Dedifferentiated amniotic fluid mesenchymal stem cell (primary cell): Measurements from ENCODE around the gene ADK.

ENCODE experiments used
- DNase-seq: peaks from one replicate; pipeline ENCODE4 v3.0.0-alpha.2; 2016; ENCODE audit errors: extremely low spot score

ADK gene

GRCh38 chr10:74234569-74234968 is 83.5 kb downstream of the ADK start:
- no peak for DNase-seq

GRCh38 chr10:74238031-74238431 is 87.0 kb downstream of the ADK start:
- no peak for DNase-seq

- no peak for DNase-seq
Observed at GRCh38 chr10:74238516-74238915, 87.5 kb downstream of the ADK start.

GRCh38 chr10:74243067-74243466 is 92.0 kb downstream of the ADK start:
- no peak for DNase-seq

GRCh38 chr10:74244097-74244685 is 93.2 kb downstream of the ADK start:
- peak; percentile 65 for DNase-seq

- no peak for DNase-seq
Observed at GRCh38 chr10:74244807-74245206, 93.8 kb downstream of the ADK start.

GRCh38 chr10:74246495-74246894 is 95.5 kb downstream of the ADK start:
- DNase-seq = no peak

- no peak for DNase-seq
Observed at GRCh38 chr10:74249865-74250264, 98.8 kb downstream of the ADK start.

GRCh38 chr10:74255214-74255613 is 104.2 kb downstream of the ADK start:
- no peak for DNase-seq

- no peak for DNase-seq
Observed at GRCh38 chr10:74255888-74256357, 104.9 kb downstream of the ADK start.

GRCh38 chr10:74262856-74263255 is 111.8 kb downstream of the ADK start:
- no peak for DNase-seq

- DNase-seq = no peak
Observed at GRCh38 chr10:74263996-74264395, 113.0 kb downstream of the ADK start.

- no peak for DNase-seq
Observed at GRCh38 chr10:74272288-74272687, 121.3 kb downstream of the ADK start.

GRCh38 chr10:74275755-74276290 is 124.8 kb downstream of the ADK start:
- DNase-seq = no peak

GRCh38 chr10:74276416-74276815 is 125.4 kb downstream of the ADK start:
- DNase-seq = no peak

GRCh38 chr10:74282151-74282847 is 131.3 kb downstream of the ADK start:
- peak; percentile 24 for DNase-seq

GRCh38 chr10:74282848-74283210 is 131.8 kb downstream of the ADK start:
- peak; percentile 28 for DNase-seq

- no peak for DNase-seq
Observed at GRCh38 chr10:74289188-74289587, 138.2 kb downstream of the ADK start.

GRCh38 chr10:74289951-74290350 is 138.9 kb downstream of the ADK start:
- DNase-seq = no peak

GRCh38 chr10:74290708-74291107 is 139.7 kb downstream of the ADK start:
- peak; percentile 54 for DNase-seq

GRCh38 chr10:74292871-74293427 is 141.9 kb downstream of the ADK start:
- no peak for DNase-seq

- peak; percentile 91 for DNase-seq
Observed at GRCh38 chr10:74293686-74294371, 142.8 kb downstream of the ADK start.
